ENCODE measurements around the gene TBC1D21. TPM values are rescaled to one million over a fixed set of nuclear protein-coding genes. Genes with fewer than 3 reads are reported as not detected.

TBC1D21 gene
- total and polyA plus RNA-seq, 9 of the 15 experiments (the other 6 are each of a cell fraction or from before 2014, with no cell fraction given) = not detected

DNA sequence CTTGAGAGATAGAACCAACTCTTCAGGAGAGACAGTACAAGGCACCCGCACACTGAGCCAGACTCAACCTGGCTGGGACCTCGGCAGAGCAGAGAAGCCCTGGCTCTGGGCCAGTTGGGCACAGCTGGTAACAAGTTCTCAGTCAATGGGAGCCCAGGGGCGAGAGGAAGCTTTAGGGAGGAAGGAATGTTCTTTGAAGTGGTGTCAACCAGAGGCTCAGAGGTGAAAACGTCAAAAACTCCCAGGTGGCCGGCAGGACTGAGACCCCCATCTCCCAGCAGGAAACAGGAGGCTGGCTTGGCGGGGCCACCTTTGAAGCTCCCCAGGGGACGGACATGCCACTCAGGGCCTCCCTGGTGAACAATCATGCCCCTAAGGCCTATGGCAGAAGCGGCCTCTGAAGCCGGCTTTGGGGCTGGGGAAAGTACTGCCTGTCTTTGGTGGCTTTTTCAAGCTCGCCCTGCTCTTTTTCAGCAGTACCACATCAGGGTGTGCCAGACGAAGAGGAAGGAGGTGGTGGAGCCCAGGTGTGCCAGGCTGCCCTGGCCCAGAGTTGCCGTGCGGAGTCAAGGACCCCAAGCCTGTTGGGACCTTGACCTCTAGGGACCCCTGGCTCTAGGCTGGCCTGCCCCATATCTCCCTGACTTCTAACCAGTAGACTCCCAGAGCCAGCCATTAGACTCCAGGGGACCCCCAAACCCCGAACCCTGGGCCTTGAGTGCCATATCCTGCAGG, 16.7 kb upstream of the TBC1D21 start:
- intact Hi-C loops (cut with micrococcal nuclease) = no loop called here
- CTCF ChIA-PET (ENCODE audit: low intra/inter-chr PET ratio) = no interaction called here
- no peak for FAIRE-seq

GRCh38 chr15:73857193-73857920, 16.0 kb upstream of the TBC1D21 start:
- Histone ChIP-seq H3K9me1 (ENCODE audit: control insufficient read depth, insufficient read depth, low read length) (no peaks in the 10 kb centered on the region), H3K9me3 (replicated peaks; ENCODE audit: control insufficient read depth, insufficient read depth, low read depth, low read length) (no peaks in the 10 kb centered on the region), H3K4me2 (ENCODE audit: insufficient read depth, low read length) (no peak overlapping the region), H3K79me2 (ENCODE audit: control insufficient read depth, insufficient read depth, low read length) (no peaks in the 10 kb centered on the region), H3K27ac (ENCODE audit: extremely low read depth, low read depth, low read length) (no peak overlapping the region), H3K4me1 (replicated peaks in 1 of 2; ENCODE audit: control insufficient read depth in 2 of 2, insufficient read depth in 2 of 2, low read length in 2 of 2) (0 out of 5 replicates have a peak, but pooled peaks cover 0 to 2% of the 10 kb centered on the region in 2 experiments), H4K20me1 (replicated peaks; ENCODE audit: control insufficient read depth, insufficient read depth, low read length) (no peaks in the 10 kb centered on the region; the same call in 1 of the 2 replicates), H3K9ac (ENCODE audit: insufficient read depth in 1 of 2, low read depth in 2 of 2, low read length in 2 of 2) (no peak overlapping the region), H3K36me3 (ENCODE audit: control insufficient read depth, insufficient read depth, low read length) (no peaks in the 10 kb centered on the region), H3K4me3 (no peak overlapping the region), H2AFZ (ENCODE audit: low read depth, low read length) (no peak overlapping the region), H3K27me3 (ENCODE audit: control insufficient read depth in 2 of 2, insufficient read depth in 2 of 2, low read length in 2 of 2) (peaks cover 0 to 8% of the 10 kb centered on the region in 2 experiments; a peak in 1 of 5 replicates)
- FAIRE-seq (no peak), DNase-seq (ENCODE audit: extremely low read depth in 1 of 4, low spot score in 3 of 4) (no peak), ATAC-seq (no peak)
- in situ Hi-C loops (cut with MboI) = no loop called here
- BruUV-seq (replicated peaks) = no TSS peak
- CTCF ChIA-PET (ENCODE audit: low intra/inter-chr PET ratio) = no interaction called here
- POLR2A ChIA-PET = interaction anchor here (0.6 to 1.1 kb wide), 2 partner anchors 18 to 20 kb away, joined by 3 to 4 read pairs; no protein-coding TSS in a partner anchor
- intact Hi-C loops (cut with micrococcal nuclease) = no loop called here
- 0% methylated on average over 7 of the region's 7 CpGs for WGBS (ENCODE audit: insufficient coverage, low coverage, missing lambda C conversion rate)
- TF ChIP-seq, protein P1, sequence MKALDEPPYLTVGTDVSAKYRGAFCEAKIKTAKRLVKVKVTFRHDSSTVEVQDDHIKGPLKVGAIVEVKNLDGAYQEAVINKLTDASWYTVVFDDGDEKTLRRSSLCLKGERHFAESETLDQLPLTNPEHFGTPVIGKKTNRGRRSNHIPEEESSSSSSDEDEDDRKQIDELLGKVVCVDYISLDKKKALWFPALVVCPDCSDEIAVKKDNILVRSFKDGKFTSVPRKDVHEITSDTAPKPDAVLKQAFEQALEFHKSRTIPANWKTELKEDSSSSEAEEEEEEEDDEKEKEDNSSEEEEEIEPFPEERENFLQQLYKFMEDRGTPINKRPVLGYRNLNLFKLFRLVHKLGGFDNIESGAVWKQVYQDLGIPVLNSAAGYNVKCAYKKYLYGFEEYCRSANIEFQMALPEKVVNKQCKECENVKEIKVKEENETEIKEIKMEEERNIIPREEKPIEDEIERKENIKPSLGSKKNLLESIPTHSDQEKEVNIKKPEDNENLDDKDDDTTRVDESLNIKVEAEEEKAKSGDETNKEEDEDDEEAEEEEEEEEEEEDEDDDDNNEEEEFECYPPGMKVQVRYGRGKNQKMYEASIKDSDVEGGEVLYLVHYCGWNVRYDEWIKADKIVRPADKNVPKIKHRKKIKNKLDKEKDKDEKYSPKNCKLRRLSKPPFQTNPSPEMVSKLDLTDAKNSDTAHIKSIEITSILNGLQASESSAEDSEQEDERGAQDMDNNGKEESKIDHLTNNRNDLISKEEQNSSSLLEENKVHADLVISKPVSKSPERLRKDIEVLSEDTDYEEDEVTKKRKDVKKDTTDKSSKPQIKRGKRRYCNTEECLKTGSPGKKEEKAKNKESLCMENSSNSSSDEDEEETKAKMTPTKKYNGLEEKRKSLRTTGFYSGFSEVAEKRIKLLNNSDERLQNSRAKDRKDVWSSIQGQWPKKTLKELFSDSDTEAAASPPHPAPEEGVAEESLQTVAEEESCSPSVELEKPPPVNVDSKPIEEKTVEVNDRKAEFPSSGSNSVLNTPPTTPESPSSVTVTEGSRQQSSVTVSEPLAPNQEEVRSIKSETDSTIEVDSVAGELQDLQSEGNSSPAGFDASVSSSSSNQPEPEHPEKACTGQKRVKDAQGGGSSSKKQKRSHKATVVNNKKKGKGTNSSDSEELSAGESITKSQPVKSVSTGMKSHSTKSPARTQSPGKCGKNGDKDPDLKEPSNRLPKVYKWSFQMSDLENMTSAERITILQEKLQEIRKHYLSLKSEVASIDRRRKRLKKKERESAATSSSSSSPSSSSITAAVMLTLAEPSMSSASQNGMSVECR (CRISPR knock-in tag; IDR thresholded peaks at IDR 0.05) = no peak
- TF ChIP-seq FOXM1 (IDR thresholded peaks at IDR 0.05; ENCODE audit: low read depth) (no peak), FOXM1 (CRISPR knock-in tag; IDR thresholded peaks at IDR 0.05; ENCODE audit: low read depth) (no peak), TEAD2 (tag; IDR thresholded peaks at IDR 0.05) (no peak), SMAD1 (IDR thresholded peaks at IDR 0.05; ENCODE audit: low read depth, low read length, partially characterized antibody) (no peak), KDM1A (IDR thresholded peaks at IDR 0.05) (no peak), MEF2A (IDR thresholded peaks at IDR 0.05; ENCODE audit: control insufficient read depth, low read depth, low read length) (no peak)

More for the DNA sequence above, 16.7 kb upstream of the TBC1D21 start:
- H4K20me1 ChIP-seq (replicated peaks; ENCODE audit: control insufficient read depth, insufficient read depth, low read length) = peaks cover 5% of the 10 kb centered on the region; the same call in 1 of the 2 replicates
- no peak overlapping the region for H3K27ac ChIP-seq (ENCODE audit: extremely low read depth, low read depth, low read length)
- no peak for ATAC-seq
- H3K9me3 ChIP-seq (replicated peaks; ENCODE audit: control insufficient read depth, insufficient read depth, low read depth, low read length) = no peaks in the 10 kb centered on the region
- in situ Hi-C loops (cut with MboI) = no loop called here
- POLR2A ChIA-PET = interaction anchor here (0.6 to 0.8 kb wide), 2 partner anchors 10 to 96 kb away, joined by 3 to 4 read pairs; no protein-coding TSS in a partner anchor
- WGBS (ENCODE audit: insufficient coverage, low coverage, missing lambda C conversion rate) = 1% methylated on average over 12 of the region's 14 CpGs
- no peak for DNase-seq (ENCODE audit: extremely low read depth in 1 of 4, low spot score in 3 of 4)
- H3K27me3 ChIP-seq (ENCODE audit: control insufficient read depth in 2 of 2, insufficient read depth in 2 of 2, low read length in 2 of 2) = peaks cover 0 to 8% of the 10 kb centered on the region in 2 experiments; a peak in 1 of 5 replicates
- no peak overlapping the region for H3K4me2 ChIP-seq (ENCODE audit: insufficient read depth, low read length)
- no peaks in the 10 kb centered on the region for H3K9me1 ChIP-seq (ENCODE audit: control insufficient read depth, insufficient read depth, low read length)
- TF ChIP-seq SMARCA5 (IDR thresholded peaks at IDR 0.05) = no peak
- no peak for TF ChIP-seq GTF2F1 (IDR thresholded peaks at IDR 0.05; ENCODE audit: low read depth, low read length)
- no peak for TF ChIP-seq TSC22D4 (tag; IDR thresholded peaks at IDR 0.05)
- no peak for TF ChIP-seq LARP7 (IDR thresholded peaks at IDR 0.05)
- TF ChIP-seq ZNF134 (CRISPR knock-in tag; conservative IDR thresholded peaks at IDR 0.05) = no peak
- TF ChIP-seq HSF4 (CRISPR knock-in tag; IDR thresholded peaks at IDR 0.05; ENCODE audit: borderline replicate concordance) = no peak
- TF ChIP-seq E2F3 (CRISPR knock-in tag; IDR thresholded peaks at IDR 0.05) = no peak
- TF ChIP-seq ZSCAN29 (IDR thresholded peaks at IDR 0.05) = no peak
- H3K36me3 ChIP-seq (ENCODE audit: control insufficient read depth, insufficient read depth, low read length) = no peaks in the 10 kb centered on the region
- no peak overlapping the region for H3K9ac ChIP-seq (ENCODE audit: insufficient read depth in 1 of 2, low read depth in 2 of 2, low read length in 2 of 2)
- H3K4me3 ChIP-seq = no peak overlapping the region
- BruUV-seq (replicated peaks) = no TSS peak
- H2AFZ ChIP-seq (ENCODE audit: low read depth, low read length) = no peak overlapping the region
- H3K4me1 ChIP-seq (replicated peaks in 1 of 2; ENCODE audit: control insufficient read depth in 2 of 2, insufficient read depth in 2 of 2, low read length in 2 of 2) = 0 out of 5 replicates have a peak, but pooled peaks cover 0 to 2% of the 10 kb centered on the region in 2 experiments
- no peaks in the 10 kb centered on the region for H3K79me2 ChIP-seq (ENCODE audit: control insufficient read depth, insufficient read depth, low read length)

Measured in K562 (cell line).